ENCODE measurements around the gene SCFD2. TPM values are rescaled to one million over a fixed set of nuclear protein-coding genes. Genes with fewer than 3 reads are reported as not detected.
A peak's percentile ranks its signal among the peaks of the same experiment; 100 is the strongest.

SCFD2 gene
- total and polyA plus RNA-seq, 9 donors = 5.1 to 42.1 (median 13.5) TPM

GRCh38 chr4:53376900-53377299 lies 11.0 kb upstream of the SCFD2 start:
- peaks cover 3% of the 10 kb centered on the region for H3K4me1 ChIP-seq (ENCODE audit: insufficient read depth)
- peak overlapping the region; percentile 96 for H3K4me3 ChIP-seq
- no peak for DNase-seq
- intact Hi-C loops (cut with DNase I) = loop anchor here in 1 of 4 donors (10.0 kb wide), 1 partner anchor 362 kb away; no protein-coding TSS in a partner anchor
- WGBS, 3 donors = 19 to 22% (median 19%) methylated on average over 5 of the region's 5 CpGs
- no peaks in the 10 kb centered on the region for H3K9me3 ChIP-seq
- no peaks in the 10 kb centered on the region for H3K36me3 ChIP-seq
- no peaks in the 10 kb centered on the region for H3K27me3 ChIP-seq
- TF ChIP-seq EP300 (IDR thresholded peaks at IDR 0.05) (no peak), CTCF (IDR thresholded peaks at IDR 0.05) (no peak), POLR2A (IDR thresholded peaks at IDR 0.05) (no peak)
- peak overlapping the region in 1 of 2 donors; percentile 85 for H3K27ac ChIP-seq

DNA sequence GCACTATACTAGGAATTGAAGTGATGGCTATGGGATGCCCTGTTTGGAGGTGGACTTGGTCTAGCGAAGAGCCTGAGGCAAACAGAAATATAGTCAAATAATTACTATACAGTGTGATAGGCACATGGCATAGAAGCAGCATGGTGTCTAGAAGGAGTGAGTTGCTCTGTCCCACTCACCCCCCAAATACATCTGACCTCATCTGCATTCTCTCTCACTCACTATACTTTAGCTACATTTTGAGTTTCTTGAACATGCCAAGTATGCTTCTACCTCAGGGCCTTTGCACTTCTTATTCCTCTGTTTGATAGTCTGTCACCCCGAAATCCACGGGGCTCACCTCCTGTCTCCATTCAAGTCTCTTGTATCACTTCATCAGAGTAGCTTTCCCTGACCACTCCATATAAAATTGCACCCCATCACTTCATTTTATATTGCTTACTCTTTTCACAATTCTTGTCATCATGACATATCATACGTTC lies 9.0 kb upstream of the SCFD2 start:
- Histone ChIP-seq H3K27ac (no peak overlapping the region), H3K4me1 (ENCODE audit: insufficient read depth) (peaks cover under 1% of the 10 kb centered on the region), H3K9me3 (no peaks in the 10 kb centered on the region), H3K4me3 (no peak overlapping the region), H3K27me3 (no peaks in the 10 kb centered on the region), H3K36me3 (no peaks in the 10 kb centered on the region)
- DNase-seq = no peak
- intact Hi-C loops (cut with DNase I) = loop anchor here in 1 of 4 donors (10.0 kb wide), 1 partner anchor 360 kb away; no protein-coding TSS in a partner anchor
- 78 to 81% (median 79%) methylated on average over 4 of the region's 4 CpGs for WGBS, 3 donors
- no peak for TF ChIP-seq POLR2A (IDR thresholded peaks at IDR 0.05)
- no peak for TF ChIP-seq CTCF (IDR thresholded peaks at IDR 0.05)
- no peak for TF ChIP-seq EP300 (IDR thresholded peaks at IDR 0.05)

DNA sequence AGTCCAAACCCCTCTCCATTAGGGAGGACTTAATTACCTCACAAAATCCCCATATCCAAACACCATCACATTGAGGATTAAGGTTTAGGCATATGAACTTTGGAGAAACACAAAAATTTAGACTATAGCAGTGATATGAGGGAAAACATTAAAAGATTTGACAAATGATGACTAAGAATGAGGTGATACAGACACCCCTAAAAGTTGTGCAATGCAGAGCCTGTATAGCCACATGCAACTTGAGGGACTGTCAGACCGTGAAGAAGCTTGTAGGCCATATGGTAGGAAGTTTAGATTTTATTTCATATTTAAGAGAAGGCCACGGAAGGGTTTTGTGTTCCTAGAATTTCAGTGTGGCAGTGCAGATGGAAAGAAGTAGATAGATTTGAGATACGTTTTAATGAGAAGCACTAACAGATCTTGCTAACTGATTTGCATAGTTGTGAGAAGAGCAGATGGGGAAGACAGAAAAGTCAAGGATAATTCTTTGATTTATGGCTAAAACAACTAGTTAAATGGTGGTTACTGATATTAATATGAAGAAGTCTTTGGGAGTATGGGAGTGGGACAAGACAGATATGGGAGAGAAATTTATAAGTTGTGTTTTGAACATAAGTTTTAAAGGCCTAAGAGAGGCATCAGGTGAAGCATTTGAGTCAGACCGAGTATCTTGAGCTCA lies 6.1 kb upstream of the SCFD2 start:
- H3K27me3 ChIP-seq = no peaks in the 10 kb centered on the region
- H3K9me3 ChIP-seq = no peaks in the 10 kb centered on the region
- no peak overlapping the region for H3K27ac ChIP-seq
- no peak for DNase-seq
- WGBS, 3 donors = 74 to 82% (median 82%) methylated on average over 4 of the region's 4 CpGs
- no peaks in the 10 kb centered on the region for H3K36me3 ChIP-seq
- H3K4me1 ChIP-seq (ENCODE audit: insufficient read depth) = no peaks in the 10 kb centered on the region
- H3K4me3 ChIP-seq = no peak overlapping the region
- intact Hi-C loops (cut with DNase I) = loop anchor here in 1 of 4 donors (10.0 kb wide), 1 partner anchor 357 kb away; no protein-coding TSS in a partner anchor
- TF ChIP-seq CTCF (IDR thresholded peaks at IDR 0.05) (no peak), POLR2A (IDR thresholded peaks at IDR 0.05) (no peak), EP300 (IDR thresholded peaks at IDR 0.05) (no peak)

DNA sequence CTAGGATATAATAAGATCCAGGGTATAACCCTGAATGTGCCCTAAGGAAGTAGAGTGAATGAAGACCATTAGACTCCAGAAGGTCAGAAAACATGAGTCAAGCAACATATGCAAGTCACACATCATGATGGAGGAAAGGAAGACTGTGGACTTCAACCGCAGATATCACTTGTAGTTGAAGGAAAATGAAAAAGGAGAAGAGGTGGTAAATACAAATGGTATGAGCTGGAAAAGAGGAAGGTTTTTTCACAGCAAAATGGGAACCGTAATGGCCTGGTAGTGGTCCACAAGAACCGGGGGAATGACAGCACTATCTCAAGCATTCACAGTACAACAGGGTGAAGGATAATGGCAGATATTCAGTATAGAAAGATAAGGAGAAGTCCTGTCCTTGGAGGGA lies 5.2 kb upstream of the SCFD2 start:
- Histone ChIP-seq H3K27ac (no peak overlapping the region), H3K27me3 (no peaks in the 10 kb centered on the region), H3K36me3 (no peaks in the 10 kb centered on the region), H3K4me3 (no peak overlapping the region), H3K9me3 (no peaks in the 10 kb centered on the region), H3K4me1 (ENCODE audit: insufficient read depth) (no peaks in the 10 kb centered on the region)
- DNase-seq = no peak
- WGBS, 3 donors = 89 to 90% (median 90%) methylated on average over 3 of the region's 3 CpGs
- intact Hi-C loops (cut with DNase I) = loop anchor here in 1 of 4 donors (10.0 kb wide), 1 partner anchor 356 kb away; no protein-coding TSS in a partner anchor
- TF ChIP-seq POLR2A (IDR thresholded peaks at IDR 0.05) (no peak), CTCF (IDR thresholded peaks at IDR 0.05) (no peak), EP300 (IDR thresholded peaks at IDR 0.05) (no peak)

Measured in ovary (tissue), 9 donors.